Germinal center (tissue), 1 donor: ENCODE data around the gene PORCN.

Experiments
- DNase-seq: peaks from one replicate; pipeline ENCODE4 v3.0.0; 2012; ENCODE audit warnings: mixed read lengths, low spot score

The PORCN gene

DNA sequence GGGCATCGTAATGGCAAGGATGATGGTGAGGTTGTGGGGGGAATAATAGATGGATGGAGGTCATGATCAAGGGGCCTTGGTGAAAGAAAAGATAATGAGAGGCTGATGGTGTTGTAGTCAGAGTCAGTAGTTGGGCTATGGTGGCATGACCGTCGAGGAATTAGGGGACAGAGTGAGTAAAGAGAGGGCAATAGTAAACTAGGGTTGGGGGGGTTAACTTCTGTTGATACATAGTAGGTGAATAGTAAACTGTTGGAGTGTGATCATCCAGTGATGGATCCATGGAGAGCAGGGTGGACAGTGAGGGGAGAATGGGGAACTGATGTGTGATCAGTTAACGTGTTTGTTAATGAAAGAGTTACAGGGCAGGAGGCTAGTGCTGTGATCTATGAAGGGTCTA lies 31.9 kb upstream of the PORCN start:
- DNase-seq = no peak

DNA sequence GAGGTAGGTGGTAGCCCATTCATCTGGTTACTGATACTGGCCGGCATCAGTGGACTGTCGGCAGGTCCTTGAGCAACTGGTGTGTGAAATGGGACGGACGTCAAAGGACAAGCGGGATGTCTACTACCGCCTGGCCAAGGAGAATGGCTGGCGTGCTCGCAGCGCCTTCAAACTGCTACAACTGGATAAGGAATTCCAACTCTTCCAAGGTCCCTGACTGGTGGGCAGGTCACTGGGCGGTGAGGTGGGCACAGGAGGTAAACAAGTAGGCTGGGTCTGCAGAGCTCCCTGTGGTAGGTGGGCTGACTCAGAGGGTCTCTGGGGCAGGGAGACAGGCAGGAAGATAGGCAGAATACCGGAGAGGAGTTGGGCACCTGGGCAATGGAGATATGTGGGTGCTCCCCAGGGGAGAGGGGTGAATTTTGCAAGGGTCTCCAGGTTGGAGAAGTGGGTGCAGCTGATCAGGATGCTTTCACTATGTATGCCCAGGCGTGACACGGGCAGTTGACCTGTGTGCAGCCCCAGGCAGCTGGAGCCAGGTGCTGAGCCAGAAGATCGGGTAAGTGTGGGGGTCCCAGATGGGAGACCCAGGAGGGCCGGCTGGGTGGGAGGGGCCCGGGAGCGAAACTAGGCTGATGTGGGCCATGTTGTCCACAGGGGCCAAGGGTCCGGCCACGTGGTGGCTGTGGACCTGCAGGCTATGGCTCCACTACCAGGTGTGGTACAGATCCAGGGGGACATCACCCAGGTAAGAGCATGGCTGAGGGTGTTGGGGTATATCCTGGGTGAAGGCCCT lies 30.6 kb upstream of the PORCN start:
- no peak for DNase-seq

DNA sequence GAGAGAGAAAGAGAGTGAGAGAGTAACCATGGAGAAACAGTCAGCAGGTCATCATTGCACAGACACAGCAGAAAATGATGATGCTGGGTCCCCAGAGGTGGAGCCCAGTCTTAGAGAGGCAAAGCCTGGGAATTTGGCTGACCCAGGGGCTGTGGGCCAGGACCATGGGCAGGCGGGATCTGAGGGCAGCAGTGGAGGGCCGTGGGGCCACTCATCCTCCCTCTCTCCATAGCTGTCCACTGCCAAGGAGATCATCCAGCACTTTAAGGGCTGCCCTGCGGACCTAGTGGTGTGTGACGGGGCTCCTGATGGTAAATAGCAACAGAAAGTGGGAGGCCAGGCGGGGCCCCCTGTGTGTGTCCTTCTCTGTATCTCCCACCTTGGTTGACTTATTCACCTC lies 30.0 kb upstream of the PORCN start:
- DNase-seq = no peak

DNA sequence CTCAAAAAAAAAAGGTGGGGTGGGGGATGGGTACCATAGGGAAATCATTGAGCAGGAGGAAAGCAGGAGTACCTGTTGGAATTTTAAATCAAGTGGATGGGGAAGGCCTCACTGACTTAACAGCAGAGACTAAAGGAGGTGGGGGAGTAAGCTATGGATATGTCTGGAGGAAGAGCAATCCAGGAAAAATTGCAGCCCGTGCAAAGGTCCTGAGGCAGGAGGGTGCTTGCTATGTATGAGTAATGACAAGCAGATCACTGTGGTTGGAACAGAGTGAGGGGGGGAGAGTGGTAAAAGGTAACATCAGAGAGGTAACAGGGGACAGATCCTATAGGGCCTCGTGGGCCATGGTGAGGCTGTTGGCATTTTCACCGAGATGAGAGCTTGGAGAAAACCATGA lies 28.6 kb upstream of the PORCN start:
- no peak for DNase-seq

DNA sequence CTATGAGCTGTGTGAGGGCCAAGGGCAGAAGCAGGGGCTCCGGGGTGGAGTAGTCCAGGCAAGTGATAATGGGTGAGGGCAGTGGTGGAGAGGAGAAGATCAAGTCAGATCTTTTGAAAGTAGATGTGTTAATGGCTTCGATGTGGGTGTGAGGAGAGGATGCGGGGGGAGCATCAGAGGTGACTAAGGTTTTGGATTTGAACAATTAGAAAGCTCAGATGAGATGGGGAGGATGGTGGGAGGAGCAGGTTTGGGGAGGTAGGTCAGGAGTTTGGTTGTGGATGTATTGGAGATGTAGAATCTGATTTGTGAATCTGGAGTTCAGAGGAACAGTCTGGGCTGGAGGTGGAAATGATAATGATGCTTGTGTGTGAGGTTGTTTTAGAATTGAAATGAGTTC lies 28.2 kb upstream of the PORCN start:
- DNase-seq = no peak

DNA sequence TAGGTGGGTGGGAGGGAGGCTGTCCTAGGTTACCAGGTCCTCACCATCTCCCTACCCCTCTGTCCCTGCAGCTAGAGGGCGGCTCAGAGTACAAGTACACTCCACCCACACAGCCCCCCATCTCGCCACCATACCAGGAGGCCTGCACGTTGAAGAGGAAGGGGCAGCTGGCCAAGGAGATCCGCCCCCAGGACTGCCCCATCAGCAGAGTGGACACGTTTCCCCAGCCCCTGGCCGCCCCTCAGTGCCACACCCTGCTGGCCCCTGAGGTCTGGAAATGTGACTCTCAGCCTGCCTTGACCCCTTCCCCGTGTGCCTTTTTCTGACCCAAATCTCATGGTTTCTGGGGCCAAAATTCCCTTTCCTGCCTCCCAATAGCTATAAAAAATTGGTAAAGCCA lies 26.3 kb upstream of the PORCN start:
- no peak for DNase-seq

DNA sequence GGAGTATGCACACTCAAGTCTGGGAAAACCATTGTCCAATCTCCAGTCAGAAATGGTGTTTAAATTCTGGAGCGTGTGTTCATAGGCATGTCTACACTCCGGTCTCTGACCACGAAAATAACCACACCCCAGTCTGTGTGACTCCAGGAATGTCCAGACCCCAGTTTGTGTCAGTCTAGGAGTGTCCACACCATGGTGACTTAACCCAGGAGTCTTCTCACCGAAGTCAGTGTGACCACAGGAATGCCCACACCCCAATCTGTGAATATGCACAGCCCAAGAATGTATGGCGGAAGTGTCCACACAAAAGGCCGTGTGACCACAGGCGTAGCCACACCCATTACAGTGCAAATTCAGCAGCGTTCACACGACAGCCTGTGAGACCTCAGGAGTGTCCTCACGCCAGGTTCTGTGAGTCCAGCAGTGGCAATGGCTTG lies 21.4 kb upstream of the PORCN start:
- DNase-seq = no peak

DNA sequence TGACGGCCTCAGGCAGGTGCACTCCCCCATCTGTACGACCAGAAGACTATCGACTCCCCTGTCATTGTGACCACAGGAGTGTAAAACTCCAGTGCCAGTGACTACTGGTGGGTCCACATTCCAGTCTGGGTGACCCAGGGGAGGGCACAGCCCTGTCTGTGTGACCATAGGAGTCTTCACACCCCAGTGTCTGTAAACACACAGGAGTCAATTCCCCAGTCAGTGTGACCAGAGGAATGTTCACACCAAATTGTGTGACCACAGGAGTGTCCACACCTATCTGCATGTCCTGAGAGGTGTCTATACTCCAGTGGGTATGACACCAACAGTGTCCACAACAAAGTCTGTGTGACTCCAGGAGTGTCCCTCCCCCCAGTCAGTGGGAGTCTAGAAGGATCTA lies 20.8 kb upstream of the PORCN start:
- DNase-seq = no peak

DNA sequence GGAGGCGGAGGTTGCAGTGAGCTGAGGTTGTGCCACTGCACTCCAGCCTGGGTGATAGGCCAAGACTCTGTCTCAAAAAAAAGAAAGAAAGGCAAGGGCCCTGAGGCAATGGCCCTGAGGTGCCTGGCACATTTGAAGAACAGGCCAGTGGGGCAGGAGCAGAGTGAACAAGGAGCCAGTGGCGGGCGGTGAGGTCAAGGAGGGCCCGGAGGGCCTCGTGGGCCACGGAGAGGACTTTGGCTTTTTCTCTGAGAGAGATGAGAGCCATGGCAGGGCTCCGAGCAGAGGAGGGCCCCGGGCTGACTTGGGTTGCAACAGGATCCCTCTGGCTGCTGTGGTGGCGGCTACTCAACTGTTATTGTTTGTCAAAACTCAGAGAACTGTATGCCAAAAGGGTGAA lies 19.5 kb upstream of the PORCN start:
- no peak for DNase-seq

DNA sequence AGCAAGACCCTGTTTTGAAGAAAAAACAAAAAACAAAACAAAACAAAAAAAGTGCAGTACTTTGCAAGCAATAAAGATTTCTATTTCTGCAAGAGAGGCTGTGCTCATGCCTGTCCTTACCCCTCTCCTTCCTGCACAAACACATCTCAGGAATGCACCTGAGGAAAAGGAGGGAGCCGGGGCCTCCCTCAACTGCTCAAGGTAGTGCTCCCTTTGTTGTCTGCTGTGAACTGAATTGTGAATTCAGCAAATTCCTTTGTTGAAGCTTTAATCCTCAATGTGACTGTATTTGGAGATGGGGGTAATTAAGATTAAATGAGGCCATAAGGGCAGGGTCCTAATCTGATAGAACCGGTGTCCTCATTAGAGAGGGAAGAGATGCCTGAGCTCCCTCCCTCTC lies 18.9 kb upstream of the PORCN start:
- DNase-seq = no peak

DNA sequence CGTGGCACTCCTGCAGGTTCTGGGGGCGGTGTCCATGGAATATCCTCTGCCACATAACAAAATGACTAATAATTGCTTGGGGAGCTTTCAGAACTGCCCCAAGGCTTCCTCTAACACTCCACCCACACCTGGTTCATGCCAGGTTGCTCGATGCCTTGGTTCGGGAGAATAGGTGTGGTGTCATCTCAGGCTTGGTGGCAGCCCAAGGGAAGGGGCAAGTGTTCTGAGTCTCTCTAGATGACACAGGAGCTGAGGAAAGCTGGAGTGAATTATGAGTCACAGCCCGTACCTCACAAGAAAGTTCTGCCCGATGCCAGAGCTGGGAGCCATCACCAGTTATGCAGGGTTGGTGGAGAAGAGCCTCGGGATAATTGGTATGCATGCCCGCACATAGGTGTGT lies 18.1 kb upstream of the PORCN start:
- no peak for DNase-seq

DNA sequence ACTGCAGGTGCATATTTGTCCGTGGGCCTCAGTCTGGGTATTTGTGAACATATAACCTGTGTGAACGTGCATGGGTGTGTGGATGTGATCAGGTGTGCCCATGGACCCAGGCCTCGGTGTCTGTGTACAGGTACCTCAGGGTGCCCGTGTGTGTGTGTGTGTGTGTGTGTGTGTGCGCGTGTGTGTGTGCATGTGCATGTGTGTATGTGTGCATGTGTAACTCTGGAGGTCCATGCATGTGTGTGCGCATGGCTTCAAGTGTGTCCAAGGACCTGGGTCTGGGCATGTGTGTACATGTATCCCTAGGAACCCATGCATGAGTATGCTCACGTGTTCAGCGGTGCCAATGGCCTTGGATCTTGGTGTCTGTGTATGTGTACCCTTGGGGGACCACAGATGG lies 17.0 kb upstream of the PORCN start:
- DNase-seq = no peak

DNA sequence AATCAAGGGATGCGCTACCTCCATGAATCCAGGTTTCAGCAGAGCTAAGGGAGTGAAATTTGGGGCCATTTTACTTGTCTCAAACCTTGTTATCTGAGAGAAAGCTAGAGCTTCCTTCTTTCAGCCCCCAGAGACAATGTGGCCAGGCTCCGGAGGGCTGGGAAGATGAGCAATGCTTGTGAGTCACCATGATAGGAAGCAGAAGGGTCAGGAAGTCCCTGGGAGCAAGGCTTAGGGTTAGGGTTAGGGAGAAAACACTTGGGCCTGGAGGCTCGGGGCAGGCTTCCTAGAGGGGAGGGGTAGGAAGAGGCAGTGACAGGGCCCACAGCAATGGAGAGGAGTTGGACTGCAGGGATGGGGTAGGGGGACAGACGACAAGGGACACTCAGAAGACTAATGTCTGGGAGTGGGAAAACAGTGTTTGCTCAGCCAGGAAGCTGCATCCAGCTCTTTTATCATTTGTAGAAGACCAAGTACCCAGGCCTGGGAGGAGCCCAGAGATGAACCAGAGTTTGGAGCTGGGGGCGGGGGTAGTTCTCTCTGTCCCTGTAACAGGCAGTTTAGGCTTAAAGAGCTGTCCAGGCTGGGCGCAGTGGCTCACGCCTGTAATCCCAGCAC lies 16.4 kb upstream of the PORCN start:
- DNase-seq = no peak

DNA sequence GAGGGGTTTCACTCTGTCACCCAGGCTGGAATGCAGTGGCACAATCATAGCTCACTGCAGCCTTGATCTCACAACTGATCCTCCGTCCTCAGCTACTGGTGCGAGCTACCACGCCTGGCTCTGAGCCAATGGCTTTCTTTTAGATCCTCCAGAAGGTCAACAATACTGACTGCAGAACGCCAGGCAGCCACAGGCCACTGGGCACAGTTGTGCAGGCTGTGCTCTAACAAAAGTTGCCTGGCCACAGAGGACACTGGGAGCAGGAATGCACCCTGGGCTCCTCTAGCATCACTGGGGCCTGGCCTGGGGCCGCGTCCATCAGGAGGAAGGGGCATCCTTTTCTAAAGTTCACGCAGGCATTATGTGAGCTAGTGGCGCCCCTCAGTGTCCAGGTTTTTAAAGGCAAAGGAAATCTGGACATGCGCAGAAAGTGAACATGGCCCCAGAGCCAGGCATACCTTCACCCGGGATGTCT lies 14.9 kb upstream of the PORCN start:
- DNase-seq = no peak

DNA sequence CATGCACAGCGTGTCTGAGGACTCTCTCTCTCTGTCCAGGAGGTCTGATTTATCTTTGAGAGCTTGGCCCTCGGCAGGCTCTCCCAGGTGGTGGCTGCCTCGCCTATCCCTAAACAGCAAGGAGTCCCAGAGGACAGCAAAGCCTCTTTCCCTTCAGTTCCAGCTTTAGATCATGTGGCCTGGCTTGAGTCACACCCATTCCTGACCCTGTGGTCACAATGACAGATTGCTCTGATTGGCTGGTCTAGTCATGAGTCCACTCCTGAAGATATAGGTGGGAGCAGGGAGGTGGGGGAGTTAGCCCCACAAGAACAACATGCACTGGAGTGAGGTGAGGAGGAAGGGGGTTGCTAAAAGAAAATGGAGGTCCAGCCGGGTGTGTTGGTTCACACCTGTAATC lies 12.1 kb upstream of the PORCN start:
- no peak for DNase-seq

DNA sequence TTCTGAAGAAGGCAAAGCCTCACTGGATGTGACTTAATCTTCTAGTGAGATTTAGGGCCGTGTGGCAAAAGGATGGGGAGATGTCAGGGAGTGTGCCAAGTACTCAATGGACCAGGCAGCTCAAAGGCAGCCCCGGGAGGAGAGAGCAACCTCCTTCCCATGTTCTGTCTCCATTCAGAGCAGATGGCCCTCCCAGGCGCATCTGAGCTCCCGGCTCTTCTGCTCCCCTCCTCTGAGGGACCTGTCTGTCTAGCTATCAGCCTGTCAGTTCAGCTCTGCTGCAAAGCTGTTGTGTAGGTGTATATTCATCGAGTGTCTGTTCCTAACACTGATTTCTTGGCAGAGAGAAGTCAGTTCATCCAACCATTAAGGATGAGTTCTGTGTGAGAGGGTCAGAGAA lies 10.9 kb upstream of the PORCN start:
- no peak for DNase-seq

DNA sequence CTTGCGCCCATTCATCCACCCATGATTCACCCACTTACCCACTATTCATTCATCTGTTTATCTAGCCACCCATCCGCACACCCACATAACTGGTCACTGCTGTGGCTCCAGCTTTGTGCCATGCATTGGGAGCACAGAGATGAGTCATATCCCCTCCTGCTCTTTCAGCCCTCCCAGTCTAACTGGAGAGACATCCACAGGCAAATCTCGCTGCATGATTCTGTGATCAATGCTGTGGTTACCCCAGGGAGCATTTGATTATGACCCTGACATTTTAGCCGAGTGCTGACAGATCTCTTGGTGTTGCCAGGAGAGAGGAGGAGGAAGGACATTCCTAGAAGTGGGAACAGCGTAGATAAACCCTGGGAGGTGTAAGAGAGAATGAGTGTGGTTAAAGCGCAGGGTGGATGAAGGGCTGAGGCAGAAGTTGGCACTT lies 10.4 kb upstream of the PORCN start:
- DNase-seq = no peak

DNA sequence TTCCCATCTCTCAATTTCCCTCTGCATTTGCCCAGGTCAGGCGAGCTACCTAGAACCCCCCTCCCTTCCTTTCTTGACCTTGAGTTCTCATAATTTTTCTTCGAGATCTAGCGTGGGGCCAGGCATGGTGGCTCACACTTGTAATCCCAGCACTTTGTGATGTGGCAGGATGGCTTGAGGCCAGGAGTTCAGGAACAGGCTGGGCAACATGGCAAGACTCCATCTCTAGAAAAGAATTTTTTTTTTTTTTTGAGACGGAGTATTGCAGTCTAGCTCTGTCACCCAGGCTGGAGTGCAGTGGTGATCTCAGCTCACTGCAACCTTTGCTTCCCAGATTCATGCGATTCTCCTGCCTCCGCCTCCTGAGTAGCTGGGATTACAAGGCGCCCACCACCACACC lies 4.5 kb upstream of the PORCN start:
- no peak for DNase-seq

DNA sequence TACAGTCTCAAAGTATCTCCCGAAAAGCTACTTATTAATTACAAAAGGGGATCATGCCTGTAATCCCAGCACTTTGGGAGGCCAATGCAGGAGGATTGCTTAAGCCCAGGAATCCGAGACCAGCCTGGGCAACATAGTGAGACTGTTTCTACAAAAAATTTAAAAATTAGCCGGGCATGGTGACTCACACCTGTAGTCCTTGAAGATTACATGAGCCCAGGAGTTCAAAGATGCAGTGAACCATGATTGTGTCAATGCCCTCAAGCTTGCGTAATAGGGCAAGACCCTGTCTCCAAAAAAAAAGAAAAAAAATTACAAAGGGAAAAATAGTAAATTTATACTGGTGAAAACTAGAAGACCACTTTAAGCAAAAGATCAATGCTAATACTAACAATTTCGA lies 3.3 kb upstream of the PORCN start:
- no peak for DNase-seq

DNA sequence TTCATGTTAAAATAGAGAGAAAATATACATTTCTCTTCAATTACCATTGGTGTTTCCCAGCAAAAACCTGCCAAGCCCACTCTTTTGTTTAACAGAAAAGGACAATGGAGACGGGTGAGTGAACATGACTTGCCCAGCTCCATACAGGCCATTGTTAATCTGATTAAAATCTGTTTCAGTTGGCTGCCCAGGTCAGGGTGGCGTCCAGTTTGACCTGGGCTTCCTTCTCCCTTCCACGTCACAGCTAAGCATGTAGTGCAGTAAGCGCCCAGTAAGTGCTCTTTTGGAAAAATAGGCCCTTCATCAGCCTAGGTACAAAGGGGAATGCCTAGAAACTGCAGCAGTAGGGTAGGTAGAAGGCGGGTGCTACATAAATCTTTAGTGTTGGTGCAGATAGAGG lies 1.5 kb upstream of the PORCN start:
- DNase-seq = no peak

DNA sequence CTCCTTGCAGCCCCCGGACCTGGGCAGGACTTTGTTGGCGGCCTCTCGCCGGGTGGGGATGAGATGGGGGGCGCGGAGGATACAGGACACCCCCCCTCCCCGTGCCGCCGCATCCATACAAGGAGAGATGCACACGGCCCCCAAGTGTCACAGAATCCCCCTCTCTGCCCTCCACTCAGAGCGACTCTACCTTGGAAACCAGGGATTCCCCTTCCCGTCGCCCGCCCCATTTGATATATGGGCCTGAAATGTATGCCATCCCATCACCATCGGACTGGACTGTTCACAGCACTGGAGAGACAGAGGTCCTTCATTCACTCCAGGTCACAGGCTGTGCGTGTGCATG lies 426 bp downstream of the PORCN start:
- DNase-seq = no peak

DNA sequence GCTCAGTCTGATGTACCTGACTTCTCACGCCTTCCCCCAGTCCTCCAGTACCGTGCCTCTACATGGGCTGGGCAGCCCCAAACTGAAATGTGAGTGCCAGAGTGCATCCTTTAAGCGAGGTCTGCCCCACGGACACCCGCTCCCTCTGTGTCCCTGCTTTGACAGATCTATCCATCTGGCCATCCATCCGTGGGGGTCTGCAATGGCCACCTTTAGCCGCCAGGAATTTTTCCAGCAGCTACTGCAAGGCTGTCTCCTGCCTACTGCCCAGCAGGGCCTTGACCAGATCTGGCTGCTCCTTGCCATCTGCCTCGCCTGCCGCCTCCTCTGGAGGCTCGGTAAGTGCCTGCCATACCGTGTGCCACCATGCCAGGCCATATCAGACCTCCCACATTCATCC lies 827 bp downstream of the PORCN start:
- DNase-seq = no peak

DNA sequence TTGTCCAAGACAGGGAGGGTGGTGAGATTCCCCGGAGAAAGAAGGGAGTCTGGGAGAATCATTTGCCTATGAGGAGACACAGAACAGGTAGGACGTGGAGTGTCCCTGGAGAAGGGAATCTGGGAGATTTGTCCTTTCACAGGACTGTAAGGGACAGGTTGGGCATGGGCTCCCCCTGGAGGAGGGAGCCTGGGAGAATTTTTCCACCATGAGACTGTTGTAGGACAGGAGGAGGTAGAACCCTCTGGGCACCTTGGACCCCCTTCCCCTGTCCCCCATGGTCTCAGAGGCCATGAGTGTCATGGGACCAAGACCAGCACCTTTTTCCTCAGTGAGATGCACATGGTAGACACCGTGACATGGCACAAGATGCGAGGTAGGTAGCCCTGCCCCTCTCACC lies 2.8 kb downstream of the PORCN start:
- DNase-seq = no peak

DNA sequence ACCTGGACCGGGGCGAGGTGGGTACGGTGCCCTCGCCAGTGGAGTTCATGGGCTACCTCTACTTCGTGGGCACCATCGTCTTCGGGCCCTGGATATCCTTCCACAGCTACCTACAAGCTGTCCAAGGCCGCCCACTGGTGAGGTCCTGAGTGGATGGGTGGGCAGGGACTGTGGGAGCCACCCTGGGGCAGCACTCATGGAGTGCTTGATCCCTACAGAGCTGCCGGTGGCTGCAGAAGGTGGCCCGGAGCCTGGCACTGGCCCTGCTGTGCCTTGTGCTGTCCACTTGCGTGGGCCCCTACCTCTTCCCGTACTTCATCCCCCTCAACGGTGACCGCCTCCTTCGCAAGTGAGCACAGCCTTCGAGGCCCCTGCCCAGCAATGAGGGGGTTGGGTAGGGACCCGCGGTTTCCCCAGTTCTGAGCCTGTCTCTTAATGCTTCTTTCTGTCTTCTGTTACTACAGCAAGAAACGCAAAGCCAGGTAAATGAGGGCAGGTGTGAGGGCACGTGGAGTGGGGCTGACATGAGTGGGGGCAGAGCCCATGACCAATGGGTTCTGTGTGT lies 3.7 kb downstream of the PORCN start:
- DNase-seq = no peak
